ENCODE data around the gene GATC.

DNA sequence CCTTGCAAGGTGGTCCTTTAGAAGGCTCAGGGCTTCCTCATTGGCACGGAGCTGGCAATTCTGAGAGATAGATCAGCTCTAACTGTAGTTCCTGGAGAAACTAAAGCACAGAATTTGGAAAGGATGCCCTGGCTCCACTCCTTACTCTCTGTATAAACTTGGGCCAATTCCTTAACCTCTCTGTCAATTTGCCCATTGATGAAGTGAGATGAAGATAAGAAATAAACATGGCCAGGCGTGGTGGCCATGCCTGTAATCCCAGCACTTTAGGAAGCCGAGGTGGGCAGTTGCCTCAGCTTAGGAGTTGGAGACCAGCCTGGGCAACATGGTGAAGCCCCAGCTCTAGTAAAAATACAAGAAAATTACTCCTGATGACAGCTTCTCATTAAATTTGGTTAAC, 42.4 kb upstream of the GATC start:
- TF ChIP-seq EP300 (IDR thresholded peaks at IDR 0.05) (no peak), POLR2A (IDR thresholded peaks at IDR 0.05) (no peak)
- TF ChIP-seq, protein P1, sequence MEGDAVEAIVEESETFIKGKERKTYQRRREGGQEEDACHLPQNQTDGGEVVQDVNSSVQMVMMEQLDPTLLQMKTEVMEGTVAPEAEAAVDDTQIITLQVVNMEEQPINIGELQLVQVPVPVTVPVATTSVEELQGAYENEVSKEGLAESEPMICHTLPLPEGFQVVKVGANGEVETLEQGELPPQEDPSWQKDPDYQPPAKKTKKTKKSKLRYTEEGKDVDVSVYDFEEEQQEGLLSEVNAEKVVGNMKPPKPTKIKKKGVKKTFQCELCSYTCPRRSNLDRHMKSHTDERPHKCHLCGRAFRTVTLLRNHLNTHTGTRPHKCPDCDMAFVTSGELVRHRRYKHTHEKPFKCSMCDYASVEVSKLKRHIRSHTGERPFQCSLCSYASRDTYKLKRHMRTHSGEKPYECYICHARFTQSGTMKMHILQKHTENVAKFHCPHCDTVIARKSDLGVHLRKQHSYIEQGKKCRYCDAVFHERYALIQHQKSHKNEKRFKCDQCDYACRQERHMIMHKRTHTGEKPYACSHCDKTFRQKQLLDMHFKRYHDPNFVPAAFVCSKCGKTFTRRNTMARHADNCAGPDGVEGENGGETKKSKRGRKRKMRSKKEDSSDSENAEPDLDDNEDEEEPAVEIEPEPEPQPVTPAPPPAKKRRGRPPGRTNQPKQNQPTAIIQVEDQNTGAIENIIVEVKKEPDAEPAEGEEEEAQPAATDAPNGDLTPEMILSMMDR (IDR thresholded peaks at IDR 0.05): no peak
